ENCODE data around the gene HS3ST5.
"Not testable (repeated sequence)": the region's sequence is repeated elsewhere in the genome, so short reads cannot be mapped to it uniquely, and the experiment has no call there.

Gene HS3ST5

DNA sequence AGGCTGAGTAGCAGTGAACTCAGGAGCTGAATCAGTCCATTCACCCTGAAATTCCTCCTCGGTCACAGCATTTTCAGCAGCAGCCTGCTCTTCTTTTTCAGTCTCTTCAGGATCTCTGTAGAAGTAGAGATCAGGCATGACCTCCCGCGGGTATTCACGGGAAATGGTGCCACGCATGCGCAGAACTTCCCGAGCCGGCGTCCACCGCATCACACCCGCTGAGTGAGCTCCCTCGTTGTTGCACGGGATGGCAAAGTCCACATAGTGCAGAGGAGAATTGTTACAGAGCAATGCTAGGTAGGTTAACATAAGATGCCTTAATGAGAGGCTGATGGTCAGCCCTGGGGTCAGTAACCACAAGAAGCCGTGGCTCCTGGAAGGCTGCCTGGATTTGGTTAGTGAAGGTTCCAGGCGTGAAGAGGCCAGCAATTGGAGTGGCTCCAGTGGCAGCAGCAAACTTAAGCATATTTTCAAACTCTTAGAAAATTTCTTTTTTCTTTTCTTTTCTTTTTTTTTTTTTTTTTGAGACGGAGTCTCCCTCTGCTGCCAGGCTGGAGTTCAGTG, 258.4 kb downstream of the HS3ST5 start:
- no peak for DNase-seq

DNA sequence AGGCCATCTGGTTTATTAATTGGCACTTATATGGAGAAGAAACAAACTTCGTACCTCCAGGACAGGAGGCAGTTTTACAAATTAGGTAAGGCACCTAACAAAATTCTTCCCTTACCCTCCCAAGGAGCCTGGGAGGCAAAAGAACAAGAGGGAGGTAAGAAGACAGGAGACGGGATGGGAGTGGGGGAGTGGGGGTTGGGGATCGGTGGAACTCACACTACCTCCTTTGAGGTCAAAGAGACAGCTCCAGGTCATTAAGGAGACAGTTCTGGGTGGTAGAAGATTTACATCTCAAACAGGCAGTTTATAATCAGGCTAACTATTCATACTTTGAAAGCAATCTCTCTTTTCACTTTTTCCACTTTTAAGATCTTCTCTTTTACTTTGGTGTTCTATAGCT, 259.6 kb downstream of the HS3ST5 start:
- no peak for DNase-seq

DNA sequence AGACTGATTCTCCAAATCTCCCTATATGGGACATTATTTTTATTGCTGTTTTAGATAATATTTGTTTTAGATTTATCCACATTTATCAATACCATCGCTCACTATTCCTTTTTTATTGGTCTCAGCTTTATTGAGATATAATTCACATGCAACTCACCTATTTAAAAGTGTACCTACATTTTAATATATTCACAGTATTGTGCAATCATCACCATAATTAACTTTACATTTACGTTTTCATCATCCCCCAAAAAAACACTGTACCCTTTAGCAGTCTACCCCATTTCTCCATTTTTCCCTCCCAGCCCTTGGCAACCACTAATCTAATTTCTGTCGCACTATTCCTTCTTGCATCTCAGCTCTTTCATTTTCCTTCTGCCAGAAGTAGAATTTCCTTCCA, 261.1 kb downstream of the HS3ST5 start:
- no peak for DNase-seq

DNA sequence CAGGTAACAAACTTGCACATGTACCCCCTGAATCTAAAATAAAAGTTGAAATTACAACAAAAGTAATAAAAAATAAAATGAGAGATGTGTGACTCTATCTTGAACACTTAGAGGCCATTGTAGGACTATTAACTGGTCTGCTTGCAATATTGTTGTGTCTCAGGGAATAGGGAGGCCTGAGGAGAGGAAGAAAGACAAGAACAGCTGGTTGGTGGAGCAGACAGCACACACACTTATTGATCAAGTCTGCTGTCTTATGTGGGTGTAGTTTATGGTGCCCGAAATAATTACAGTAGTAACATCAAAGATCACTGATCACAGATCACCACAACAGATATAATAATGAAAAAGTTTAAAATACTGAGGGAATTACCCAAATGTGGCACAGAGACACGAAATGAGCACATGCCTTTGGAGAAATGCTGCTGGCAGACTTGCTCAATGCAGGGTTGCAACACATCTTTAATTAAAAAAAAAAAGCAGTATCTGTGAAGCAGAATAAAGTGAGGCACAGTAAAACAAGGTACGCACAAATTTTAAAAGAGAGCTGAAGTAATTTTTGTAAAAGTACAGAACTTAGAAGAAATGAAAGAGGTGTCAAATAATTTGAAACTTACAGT, 261.8 kb downstream of the HS3ST5 start:
- no peak for DNase-seq

DNA sequence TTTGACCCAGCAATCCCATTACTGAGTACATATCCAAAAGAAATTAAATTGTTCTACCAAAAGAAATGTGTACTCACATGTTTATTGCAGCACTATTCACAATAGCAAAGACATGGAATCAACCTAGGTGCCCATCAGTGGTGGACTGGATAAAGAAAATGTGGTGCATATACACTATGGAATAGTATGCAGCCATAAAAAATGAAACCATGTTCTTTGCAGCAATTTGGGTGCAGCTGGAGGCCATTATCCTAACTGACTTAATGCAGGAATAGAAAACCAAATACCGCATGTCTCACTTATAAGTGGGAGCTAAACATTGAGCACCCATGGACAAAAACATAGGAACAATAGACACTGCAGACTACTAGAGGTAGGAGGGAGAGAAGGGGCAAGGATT, 262.4 kb downstream of the HS3ST5 start:
- DNase-seq = not testable (repeated sequence)

DNA sequence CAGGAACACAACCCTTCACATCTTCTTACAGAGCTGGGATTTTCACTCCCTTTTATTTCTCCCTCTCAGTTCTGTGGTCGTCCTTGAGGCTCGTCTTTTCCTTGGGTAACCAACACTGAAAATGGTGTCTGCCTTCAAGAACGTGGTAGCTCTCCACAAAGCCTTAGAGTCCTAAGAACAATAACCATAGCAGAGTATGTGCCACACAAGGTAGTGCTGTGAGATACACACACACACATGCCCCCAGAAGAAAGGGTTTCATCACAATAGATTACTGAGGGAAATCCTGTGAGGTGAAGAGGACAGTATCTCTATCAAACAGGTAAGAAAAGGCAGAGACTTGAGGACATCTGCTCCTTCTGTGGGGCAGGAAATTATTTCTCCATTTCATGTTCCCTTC, 267.0 kb downstream of the HS3ST5 start:
- DNase-seq = no peak

DNA sequence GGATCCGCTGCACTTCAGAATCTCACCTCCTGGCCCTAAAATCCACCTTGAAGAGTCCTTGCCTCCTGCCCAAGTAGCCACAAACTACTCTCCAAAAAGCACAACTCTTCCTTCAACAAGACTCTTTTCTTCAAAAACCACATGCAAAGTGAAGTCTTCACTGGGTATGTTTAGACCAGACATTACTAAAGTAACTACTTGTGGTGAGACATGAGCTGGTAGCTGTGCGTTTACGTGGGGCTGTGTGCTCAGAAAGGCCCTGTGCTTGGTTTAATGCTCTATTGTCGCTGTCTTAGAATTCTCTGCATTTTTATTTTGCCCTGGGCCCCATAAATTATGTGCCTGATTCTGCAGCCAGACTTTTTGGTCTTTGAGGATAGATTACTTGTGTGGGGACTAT, 267.5 kb downstream of the HS3ST5 start:
- DNase-seq = no peak

DNA sequence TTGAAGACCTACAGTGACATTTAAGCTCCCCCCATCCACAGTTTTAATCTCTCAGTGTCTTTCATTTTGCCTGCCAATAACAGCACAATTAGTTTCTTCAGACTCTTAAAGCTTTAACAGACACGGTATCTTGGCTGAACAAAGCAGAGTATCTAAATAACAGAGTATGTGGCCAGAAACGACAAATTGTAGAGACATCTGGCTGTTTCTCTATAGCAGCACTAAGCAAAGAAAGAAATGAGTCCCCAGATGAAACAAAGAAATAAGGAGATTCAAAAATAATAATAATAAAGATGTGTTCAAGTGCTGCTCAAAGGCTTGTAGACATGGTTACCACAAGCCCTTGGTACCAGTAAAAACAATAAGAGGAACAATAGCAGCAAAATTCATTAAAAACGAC, 274.1 kb downstream of the HS3ST5 start:
- no peak for DNase-seq

DNA sequence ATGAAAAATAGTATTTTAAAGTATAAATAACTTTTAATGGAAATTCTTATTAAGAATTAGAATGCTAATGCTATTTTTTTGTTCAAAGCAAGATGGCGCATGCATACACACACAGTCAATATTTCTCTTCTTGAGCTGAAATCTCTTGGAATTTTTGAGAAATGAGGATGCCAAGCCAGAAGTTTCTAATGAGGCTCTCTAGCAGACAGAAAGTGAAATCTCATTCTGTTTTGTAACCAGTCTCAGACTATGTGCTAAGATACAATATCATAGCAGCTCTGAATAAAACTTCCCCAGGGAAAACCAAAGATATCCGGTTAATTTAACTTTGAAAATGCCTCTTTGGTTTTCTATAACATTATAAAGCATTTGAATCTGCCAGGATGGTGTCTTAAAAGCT, 274.7 kb downstream of the HS3ST5 start:
- DNase-seq = no peak

DNA sequence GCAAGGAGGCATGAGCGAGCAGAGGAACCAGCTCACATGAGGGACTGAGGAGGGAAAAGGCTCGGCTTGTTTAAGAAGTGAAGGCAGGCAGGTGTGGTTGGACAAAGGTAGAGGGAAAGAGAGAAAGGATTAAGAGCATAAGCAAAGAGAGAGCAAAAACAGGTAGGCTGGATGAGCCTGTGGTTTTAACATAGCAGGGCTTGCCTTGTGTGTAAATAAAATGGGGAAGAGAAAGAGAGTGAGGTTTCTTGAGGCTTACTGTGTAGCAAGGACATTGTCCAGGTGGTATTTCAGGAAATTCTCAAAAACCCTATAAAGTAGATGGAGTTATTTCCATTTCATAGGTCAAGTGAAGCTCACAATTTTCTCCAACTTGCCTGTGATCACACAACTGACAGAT, 278.0 kb downstream of the HS3ST5 start:
- DNase-seq = no peak

DNA sequence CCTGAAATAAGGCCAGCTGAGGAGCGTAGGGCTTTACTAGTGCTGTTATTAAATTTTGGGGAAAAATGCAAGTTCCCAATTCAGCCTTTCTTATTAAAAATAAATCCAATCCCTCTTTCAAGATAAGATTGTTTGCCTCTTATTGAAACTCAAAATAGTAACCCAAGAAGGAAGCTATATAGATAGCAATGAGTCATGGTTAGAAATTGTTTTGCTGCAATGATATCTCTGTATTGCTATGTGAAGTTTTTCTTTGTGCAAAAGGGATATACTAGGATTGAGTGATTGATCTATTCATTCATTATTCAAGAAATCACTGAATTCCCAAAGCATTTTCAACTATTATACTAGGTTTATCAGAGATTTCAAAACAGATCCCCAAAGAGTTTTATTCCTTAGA, 278.9 kb downstream of the HS3ST5 start:
- DNase-seq = no peak

DNA sequence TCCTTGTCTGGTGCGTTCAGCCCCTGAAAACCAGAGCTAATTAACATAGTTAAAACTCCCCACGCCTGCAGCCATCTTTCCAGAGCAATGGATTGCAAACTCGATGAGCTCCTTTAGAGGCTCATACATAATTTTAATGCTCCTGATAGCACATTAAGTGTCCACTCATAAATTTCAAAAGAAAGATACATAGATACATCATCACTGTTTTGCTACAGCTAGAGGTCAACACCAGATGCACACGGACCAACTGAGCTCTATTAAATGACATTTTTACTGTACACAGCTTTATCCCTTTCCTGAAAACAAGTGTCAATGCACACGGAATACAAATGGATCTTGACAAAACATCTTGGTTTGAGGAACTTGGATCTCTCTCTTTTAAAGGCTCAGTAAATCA, 280.6 kb downstream of the HS3ST5 start:
- DNase-seq = no peak

DNA sequence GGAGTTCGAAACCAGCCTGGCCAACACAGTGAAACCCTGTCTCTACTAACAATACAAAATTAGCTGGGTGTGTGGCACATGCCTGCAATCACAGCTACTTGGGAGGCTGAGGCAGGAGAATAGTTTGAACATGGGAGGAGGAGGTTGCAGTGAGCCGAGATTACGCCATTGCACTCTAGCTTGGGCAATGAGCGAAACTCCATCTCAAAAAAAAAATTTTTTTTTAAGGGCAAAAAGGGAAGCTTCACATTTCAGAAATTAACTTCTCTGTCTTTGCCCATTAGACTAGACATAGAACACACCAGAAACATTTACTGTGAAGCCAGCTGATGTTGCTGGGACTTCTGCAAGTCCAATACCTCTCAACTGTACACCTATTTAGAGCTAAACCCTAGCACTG, 281.1 kb downstream of the HS3ST5 start:
- DNase-seq = no peak

DNA sequence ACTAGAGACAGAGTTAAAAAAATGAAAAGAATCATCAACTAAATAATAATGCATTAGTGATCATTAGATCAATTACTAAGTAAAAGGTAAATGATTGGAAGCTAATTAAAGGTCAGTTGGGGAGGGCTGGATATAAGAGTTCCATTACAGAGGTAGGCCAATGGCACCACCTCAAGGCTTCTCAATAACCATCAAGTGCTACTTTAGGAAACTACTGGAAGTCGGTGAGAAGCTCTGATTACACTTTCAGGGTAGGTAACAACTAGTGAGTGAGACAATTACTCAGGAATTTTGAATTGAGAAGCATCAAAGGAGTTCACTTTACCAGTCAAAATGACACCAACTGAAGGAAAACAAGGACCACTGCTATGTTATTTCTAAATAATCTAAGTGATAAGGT, 281.7 kb downstream of the HS3ST5 start:
- DNase-seq = no peak

DNA sequence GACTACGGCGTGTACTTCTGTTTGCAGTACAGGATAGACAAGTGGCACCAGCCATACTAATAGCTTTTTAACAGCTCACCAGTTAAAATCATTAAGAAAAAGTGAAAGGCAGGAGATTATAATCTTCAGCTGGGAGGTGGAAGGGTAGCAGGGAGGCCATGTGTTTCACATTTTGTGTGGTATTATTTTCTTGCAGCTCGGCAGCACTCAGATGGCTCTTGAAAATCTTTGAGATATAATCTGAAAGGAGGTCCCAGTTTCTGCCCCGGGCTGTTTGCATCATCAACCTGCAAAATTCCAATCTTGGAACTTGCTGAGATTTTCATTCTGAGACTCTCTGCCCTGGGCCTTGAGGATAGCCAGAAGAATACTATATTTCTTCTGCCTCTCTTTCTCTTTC, 284.4 kb downstream of the HS3ST5 start:
- no peak for DNase-seq

DNA sequence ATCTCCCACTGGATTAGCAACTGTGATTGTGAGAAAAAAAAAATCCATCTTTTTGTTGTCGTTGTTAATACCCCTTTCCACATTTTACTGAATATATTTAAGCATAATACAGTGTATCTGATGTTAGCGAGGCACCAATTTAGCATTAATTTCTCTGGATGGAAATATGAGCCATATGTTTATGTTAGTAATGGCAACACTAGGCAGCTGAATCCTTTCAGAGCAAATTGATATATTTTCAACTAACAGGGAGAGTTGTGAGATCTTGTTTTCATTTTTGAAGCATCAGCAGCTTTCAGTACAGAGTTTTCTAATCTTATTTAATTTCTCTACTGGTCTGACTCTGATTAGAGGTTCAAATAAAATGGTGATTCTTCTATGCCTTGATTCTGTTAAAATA, 287.1 kb downstream of the HS3ST5 start:
- DNase-seq = no peak

DNA sequence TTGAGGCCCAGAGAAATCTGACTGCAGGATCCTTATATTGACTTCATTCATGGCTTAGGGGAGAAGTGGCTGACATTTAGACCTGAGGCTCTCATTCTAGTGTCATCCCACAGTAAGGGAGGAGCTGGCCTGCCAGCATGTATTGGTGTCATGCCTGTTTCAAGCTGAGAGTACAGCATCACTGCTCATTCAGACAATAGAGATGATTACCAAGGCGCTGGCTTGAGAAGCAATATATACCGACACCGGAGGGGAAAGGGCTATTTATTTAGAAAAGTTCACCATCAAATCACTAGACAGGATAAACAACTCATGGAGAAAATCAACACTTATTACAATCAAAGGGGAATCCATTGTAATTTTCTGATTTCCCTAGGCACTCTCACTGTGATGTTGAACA, 287.5 kb downstream of the HS3ST5 start:
- DNase-seq = no peak

DNA sequence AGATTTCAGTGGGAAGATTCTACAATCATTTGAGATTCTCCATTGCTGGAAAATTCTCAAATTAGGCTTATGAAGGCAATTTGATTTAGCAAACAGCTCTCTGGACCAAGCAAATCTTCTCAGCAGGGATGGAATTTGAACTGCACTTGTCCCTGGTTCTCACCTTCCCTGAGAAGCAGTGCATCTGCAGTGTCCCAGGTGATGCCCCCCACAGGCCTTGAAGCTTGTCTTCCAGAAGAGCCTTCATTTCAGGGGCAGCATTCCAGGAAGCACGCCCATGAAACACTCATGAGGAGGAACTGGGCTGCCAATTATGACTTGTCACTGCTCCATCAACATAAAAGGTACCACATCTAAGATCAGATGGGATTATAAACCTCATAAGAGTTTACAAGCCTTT, 289.0 kb downstream of the HS3ST5 start:
- no peak for DNase-seq

DNA sequence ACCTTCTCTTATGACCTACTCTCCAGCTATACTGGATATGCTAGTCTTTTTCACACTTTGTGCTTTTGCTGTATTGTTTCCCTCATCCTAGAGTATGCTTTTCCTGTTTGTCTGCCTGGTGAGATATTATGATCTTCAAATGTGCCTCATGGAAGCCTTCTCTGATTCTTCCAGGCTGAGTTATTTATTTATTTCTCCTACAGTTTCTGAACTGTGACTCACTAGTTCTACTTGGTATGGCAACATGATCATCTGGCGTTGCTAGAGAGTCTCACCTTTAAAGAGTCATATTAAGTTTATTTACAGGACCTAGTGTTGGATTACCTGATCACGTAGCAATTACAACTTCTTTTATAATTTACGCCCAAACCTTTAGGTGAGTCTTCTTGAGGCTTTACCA, 290.7 kb downstream of the HS3ST5 start:
- DNase-seq = no peak

DNA sequence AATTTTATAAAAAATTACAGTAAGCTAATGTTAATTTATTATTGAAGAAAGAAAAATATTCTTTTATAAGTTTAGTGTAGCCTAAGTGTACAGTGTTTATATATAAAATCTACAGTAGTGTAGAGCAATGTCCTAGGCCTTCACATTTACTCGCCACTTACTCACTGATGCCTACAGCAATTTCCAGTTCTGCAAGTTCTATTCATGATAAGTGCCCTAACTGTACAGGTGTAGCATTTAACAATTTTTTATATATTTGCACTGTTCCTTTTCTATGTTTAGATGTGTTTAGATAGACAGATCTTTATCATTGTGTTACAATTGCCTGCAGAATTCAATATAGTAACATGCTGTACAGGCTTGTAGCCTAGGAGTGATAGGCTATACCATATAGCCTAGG, 291.8 kb downstream of the HS3ST5 start:
- DNase-seq = no peak

DNA sequence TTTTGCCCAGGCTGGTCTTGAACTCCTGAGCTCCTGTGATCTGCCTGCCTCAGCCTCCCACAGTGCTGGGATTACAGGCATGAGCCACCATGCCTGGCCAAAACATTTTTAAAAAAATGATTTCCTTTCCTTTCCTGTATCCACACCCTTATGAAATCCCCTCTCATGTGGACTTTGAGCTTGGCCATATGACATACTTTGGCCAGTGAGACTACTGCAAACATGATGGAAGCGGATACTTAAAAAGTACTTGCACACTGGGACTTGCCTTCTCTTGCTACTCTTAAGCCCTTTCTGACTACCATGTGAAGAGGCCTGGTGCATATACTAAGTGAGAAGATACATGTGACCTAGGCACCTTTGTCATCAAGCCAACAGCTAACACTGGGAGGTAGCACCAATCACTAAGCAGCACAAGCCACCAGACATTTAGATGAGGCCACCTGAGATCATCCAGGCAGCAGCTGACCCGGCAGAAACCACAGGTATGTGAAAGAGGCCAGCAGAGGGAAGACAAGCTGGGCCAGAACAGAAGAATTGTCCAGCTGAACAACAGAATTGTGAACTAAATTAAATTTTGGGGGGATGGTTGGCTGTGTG, 293.4 kb downstream of the HS3ST5 start:
- no peak for DNase-seq

DNA sequence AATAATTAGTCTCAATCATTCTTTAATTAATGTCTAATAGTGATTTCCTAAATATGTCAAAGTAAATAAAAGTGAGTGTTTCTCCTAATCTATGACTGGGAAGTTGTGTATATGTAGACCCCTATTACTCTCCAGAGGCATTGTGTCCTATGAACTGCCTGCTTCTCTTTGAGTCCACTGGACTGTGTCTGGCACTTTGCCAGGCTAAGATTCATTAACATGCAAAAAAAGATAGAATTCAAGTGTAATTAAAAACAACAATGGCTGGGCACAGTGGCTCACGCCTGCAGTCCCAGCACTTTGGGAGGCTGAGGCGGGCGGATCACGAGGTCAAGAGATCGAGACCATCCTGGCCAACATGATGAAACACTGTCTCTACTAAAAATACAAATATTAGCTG, 298.3 kb downstream of the HS3ST5 start:
- DNase-seq = not testable (repeated sequence)

DNA sequence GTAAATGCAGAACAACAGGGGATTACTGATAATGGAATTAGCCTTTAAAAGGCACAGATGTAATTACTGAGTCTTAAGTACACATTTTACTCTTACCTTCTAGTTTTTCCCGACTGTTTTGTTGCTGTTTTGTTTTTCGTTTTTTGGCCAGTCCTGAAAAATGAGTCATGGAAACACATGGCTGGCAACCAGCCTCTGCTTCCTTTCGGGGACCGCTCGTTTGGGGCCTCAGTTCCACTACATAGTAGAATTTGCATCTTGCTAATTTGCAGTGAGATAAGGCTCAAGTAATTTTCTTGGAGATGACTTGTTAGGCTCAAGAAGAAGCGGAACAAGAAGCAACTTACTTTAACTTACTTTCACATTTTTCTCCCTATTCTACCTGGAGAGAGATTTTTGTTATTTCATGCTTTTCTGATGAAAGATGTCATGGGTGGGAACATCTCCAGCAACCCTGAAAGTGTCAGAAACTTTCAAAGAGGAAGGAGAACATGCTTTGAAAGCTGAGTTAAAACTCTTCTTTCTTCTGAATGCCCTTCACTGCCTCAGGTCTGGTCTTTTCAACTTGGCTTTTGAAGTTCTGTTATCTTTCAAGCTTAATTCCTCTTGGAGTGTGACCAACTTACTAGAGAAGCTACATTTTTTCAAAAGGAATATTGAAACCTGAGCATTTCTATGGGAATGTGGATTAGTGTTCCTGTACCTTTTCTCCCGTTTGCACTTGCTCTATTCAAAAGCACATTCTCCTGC, 300.4 kb downstream of the HS3ST5 start:
- no peak for DNase-seq

DNA sequence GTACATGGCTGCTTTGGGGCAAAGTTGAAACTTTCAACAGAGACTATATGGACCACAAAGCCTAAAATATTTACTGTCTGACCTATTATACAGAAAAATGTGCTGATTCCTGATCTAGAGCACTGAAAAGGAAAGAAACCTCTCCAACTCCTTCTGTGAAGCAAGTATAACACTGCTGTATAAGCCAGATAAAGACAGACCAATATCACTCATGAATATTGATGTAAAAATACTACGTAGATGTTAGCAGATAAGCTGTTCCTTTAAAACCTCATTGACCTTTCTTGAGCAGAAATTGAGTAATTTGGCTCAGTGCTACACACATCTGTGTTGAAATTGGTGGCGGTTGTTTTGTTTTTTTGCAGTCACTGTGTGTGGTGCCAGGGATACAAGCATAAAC, 302.0 kb downstream of the HS3ST5 start:
- DNase-seq = no peak

Data from activated gamma-delta T cell (primary cell).